ENCODE measurements around the gene COBL. TPM values are rescaled to one million over a fixed set of nuclear protein-coding genes. Genes with fewer than 3 reads are reported as not detected.

COBL gene
- total RNA-seq, 3 donors from 2014 or later (not counting 1 experiment from before 2014, with no cell fraction given): not detected

GRCh38 chr7:50974240-50974639 lies 342.4 kb downstream of the COBL start:
- H3K27me3 Mint-ChIP-seq (ENCODE audit: low read depth in 2 of 2): no peaks in the 10 kb centered on the region
- H3K9me3 Mint-ChIP-seq: peaks cover 0 to 2% of the 10 kb centered on the region in 2 donors
- no peaks in the 10 kb centered on the region for H3K27me3 ChIP-seq (ENCODE audit: control insufficient read depth, insufficient read depth, low read length)
- no peak overlapping the region for H3K27ac Mint-ChIP-seq
- H3K36me3 ChIP-seq (ENCODE audit: control insufficient read depth, insufficient read depth, low read length): no peaks in the 10 kb centered on the region
- H3K4me1 Mint-ChIP-seq: peaks cover 0 to 8% of the 10 kb centered on the region in 2 donors
- H3K36me3 Mint-ChIP-seq: no peaks in the 10 kb centered on the region
- no peaks in the 10 kb centered on the region for H3K9me3 ChIP-seq (ENCODE audit: control insufficient read depth, insufficient read depth, low read length)
- DNase-seq: no peak
- TF ChIP-seq CTCF (IDR thresholded peaks at IDR 0.05): no peak
- no peak for ATAC-seq
- 38% methylated on average over 5 of the region's 5 CpGs for WGBS (ENCODE audit: insufficient coverage)
- intact Hi-C loops (cut with micrococcal nuclease): no loop called here
- H3K4me3 Mint-ChIP-seq: no peak overlapping the region
- H3K27ac ChIP-seq (ENCODE audit: low read length): no peak overlapping the region
- H3K4me1 ChIP-seq (ENCODE audit: control insufficient read depth, insufficient read depth, low read length): no peaks in the 10 kb centered on the region
- no peak overlapping the region for H3K4me3 ChIP-seq (ENCODE audit: low read length)

- Mint-ChIP-seq H3K4me3 (no peak overlapping the region), H3K27ac (no peak overlapping the region), H3K9me3 (peaks cover 0 to under 1% of the 10 kb centered on the region in 2 donors), H3K36me3 (no peaks in the 10 kb centered on the region), H3K4me1 (peaks cover 0 to 8% of the 10 kb centered on the region in 2 donors), H3K27me3 (ENCODE audit: low read depth in 2 of 2) (no peaks in the 10 kb centered on the region)
- H3K9me3 ChIP-seq (ENCODE audit: control insufficient read depth, insufficient read depth, low read length): no peaks in the 10 kb centered on the region
- intact Hi-C loops (cut with micrococcal nuclease): no loop called here
- 85% methylated on average over 6 of the region's 6 CpGs for WGBS (ENCODE audit: insufficient coverage)
- no peaks in the 10 kb centered on the region for H3K27me3 ChIP-seq (ENCODE audit: control insufficient read depth, insufficient read depth, low read length)
- DNase-seq (no peak), ATAC-seq (no peak)
- no peak for TF ChIP-seq CTCF (IDR thresholded peaks at IDR 0.05)
- no peak overlapping the region for H3K27ac ChIP-seq (ENCODE audit: low read length)
- H3K4me3 ChIP-seq (ENCODE audit: low read length): no peak overlapping the region
- H3K36me3 ChIP-seq (ENCODE audit: control insufficient read depth, insufficient read depth, low read length): no peaks in the 10 kb centered on the region
- no peaks in the 10 kb centered on the region for H3K4me1 ChIP-seq (ENCODE audit: control insufficient read depth, insufficient read depth, low read length)
Observed at GRCh38 chr7:50973814-50974213, 342.8 kb downstream of the COBL start.

GRCh38 chr7:50970092-50970491 lies 346.5 kb downstream of the COBL start:
- Histone ChIP-seq H3K27me3 (ENCODE audit: control insufficient read depth, insufficient read depth, low read length) (no peaks in the 10 kb centered on the region), H3K9me3 (ENCODE audit: control insufficient read depth, insufficient read depth, low read length) (peaks cover 2% of the 10 kb centered on the region), H3K36me3 (ENCODE audit: control insufficient read depth, insufficient read depth, low read length) (no peaks in the 10 kb centered on the region), H3K4me1 (ENCODE audit: control insufficient read depth, insufficient read depth, low read length) (no peaks in the 10 kb centered on the region), H3K4me3 (ENCODE audit: low read length) (no peak overlapping the region), H3K27ac (ENCODE audit: low read length) (no peak overlapping the region)
- H3K9me3 Mint-ChIP-seq: peaks cover 2 to 5% of the 10 kb centered on the region in 2 donors
- 78% methylated on average over 7 of the region's 7 CpGs for WGBS (ENCODE audit: insufficient coverage)
- intact Hi-C loops (cut with micrococcal nuclease): no loop called here
- no peak overlapping the region for H3K4me3 Mint-ChIP-seq
- H3K27me3 Mint-ChIP-seq (ENCODE audit: low read depth in 2 of 2): no peaks in the 10 kb centered on the region
- H3K27ac Mint-ChIP-seq: no peak overlapping the region
- no peaks in the 10 kb centered on the region for H3K36me3 Mint-ChIP-seq
- peaks cover 0 to 8% of the 10 kb centered on the region in 2 donors for H3K4me1 Mint-ChIP-seq
- no peak for ATAC-seq
- TF ChIP-seq CTCF (IDR thresholded peaks at IDR 0.05): no peak
- no peak for DNase-seq

Data from natural killer cell (primary cell).